Cardiac muscle cell (in vitro differentiated cells and primary cell): ENCODE measurements around the gene FGD6. TPM values are rescaled to one million over a fixed set of nuclear protein-coding genes. Genes with fewer than 3 reads are reported as not detected.

Experiments
- DNase-seq, 2 donors: peaks; one replicate each; pipeline versions ENCODE4 v3.0.0 to v3.0.0-alpha.2; 2010 to 2017; ENCODE audit warnings: low read depth in 1 of 2, low spot score in 1 of 2
- H3K27ac ChIP-seq: fragments of 200-600 bp; sonication (generic); 2 replicates; pipeline ENCODE4 v1.5.1; 2016
- H3K27me3 ChIP-seq: fragments of 200-600 bp; sonication (generic); 2 replicates; pipeline ENCODE4 v1.6.0; 2016; ENCODE audit warnings: control low read depth
- H3K36me3 ChIP-seq: fragments of 200-600 bp; sonication (generic); 2 replicates; pipeline ENCODE4 v1.5.1; 2016; ENCODE audit warnings: control low read depth
- H3K4me1 ChIP-seq: fragments of 200-600 bp; sonication (generic); 2 replicates; pipeline ENCODE4 v1.8.1; 2017; ENCODE audit warnings: low read depth, mild to moderate bottlenecking, mixed run types
- H3K4me3 ChIP-seq: fragments of 200-600 bp; sonication (generic); 2 replicates; pipeline ENCODE4 v1.5.1; 2016; ENCODE audit warnings: mild to moderate bottlenecking
- H3K9me3 ChIP-seq: fragments of 200-600 bp; sonication (generic); 2 replicates; pipeline ENCODE4 v1.5.1; 2017; ENCODE audit warnings: low read depth, mild to moderate bottlenecking, control low read depth
- polyA plus RNA-seq: library from polyadenylated mRNA; unstranded; fragments of >200 nt; fragmentation: Nextera tagmentation; extraction: Ambion mirVana; gene quantifications from 2 replicates; pipeline ENCODE4 v1.2.1, GENCODE V29; 2016
- total RNA-seq: library from RNA; depleted of rRNA; stranded (reverse); fragments of >200 nt; gene quantifications from 2 replicates; pipeline ENCODE4 v1.2.3, GENCODE V29; 2016
- TF ChIP-seq, protein P1 (sequence below): IDR thresholded peaks from 2 replicates; pipeline ENCODE4 v1.5.1; 2012; ENCODE audit warnings: low read depth, mild to moderate bottlenecking, low read length

The FGD6 gene
- total and polyA plus RNA-seq, 2 experiments from 2014 or later: 10.7 to 19.4 TPM

DNA sequence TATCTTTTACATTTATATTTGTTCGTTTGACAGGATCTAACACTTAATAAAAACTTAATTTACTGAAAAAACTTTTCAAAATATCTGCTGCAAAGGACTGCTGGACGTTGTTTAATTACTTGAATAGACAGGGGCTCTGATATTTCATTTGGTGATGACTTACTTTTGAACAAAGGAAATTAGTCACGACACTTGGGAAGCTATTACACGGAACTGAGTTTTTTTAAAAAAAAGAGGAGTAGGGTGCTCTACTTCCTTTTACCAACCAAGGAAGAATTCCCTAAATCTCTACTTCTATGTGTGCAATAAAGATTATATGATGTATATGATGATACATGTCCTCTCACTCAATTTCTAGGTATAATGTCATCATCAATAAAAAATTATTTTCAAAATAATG, 4.7 kb downstream of the FGD6 start:
- H3K4me3 ChIP-seq: no peak overlapping the region

DNA sequence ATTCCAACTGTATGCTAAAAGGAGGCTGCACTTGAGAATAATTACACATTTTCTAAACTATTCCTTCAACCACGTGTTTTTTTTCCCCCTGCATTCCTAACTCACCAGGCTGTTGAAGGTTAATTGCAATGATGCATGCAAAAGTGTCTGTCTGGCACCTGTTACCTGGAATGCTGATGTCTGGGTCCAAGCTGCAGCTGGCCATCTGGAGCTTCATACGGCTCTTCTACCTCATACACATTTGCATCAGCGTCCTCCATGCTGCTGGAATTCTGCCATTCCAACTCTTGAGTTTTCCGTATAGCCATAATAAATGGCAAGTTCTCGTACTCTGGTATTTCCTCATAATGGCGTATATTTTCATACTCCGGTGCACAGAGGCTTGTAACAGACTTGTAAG, 8.6 kb downstream of the FGD6 start:
- peaks cover 5% of the 10 kb centered on the region for H3K36me3 ChIP-seq
- DNase-seq: no peak
- TF ChIP-seq, protein P1, sequence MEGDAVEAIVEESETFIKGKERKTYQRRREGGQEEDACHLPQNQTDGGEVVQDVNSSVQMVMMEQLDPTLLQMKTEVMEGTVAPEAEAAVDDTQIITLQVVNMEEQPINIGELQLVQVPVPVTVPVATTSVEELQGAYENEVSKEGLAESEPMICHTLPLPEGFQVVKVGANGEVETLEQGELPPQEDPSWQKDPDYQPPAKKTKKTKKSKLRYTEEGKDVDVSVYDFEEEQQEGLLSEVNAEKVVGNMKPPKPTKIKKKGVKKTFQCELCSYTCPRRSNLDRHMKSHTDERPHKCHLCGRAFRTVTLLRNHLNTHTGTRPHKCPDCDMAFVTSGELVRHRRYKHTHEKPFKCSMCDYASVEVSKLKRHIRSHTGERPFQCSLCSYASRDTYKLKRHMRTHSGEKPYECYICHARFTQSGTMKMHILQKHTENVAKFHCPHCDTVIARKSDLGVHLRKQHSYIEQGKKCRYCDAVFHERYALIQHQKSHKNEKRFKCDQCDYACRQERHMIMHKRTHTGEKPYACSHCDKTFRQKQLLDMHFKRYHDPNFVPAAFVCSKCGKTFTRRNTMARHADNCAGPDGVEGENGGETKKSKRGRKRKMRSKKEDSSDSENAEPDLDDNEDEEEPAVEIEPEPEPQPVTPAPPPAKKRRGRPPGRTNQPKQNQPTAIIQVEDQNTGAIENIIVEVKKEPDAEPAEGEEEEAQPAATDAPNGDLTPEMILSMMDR: no peak

More for the DNA sequence above, 4.7 kb downstream of the FGD6 start:
- Histone ChIP-seq H3K4me1 (peaks cover 18% of the 10 kb centered on the region), H3K27ac (no peak overlapping the region), H3K27me3 (no peaks in the 10 kb centered on the region), H3K36me3 (peaks cover 5% of the 10 kb centered on the region), H3K9me3 (no peaks in the 10 kb centered on the region)
- TF ChIP-seq, protein P1: no peak
- peak in 1 of 2 donors; percentile 37 for DNase-seq

DNA sequence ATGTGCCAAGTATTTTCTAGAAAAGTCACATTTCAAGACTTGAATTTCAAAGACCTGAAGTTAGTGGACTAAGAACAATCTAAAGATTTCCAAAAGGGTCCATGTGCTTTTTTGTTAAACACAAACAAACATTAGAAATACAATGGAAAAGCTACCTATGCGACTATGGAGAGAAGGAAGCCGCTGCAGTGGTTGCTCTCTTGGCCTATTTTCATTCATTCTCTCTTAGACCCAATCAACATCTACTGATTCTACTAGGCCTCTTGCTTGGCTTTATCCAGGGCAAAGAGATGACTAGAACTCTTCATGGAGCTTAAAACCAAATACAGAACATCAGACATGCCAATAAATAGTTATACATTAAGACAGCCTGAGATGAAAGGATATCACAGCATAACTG, 9.9 kb downstream of the FGD6 start:
- no peak overlapping the region for H3K4me3 ChIP-seq
- peaks cover 35% of the 10 kb centered on the region for H3K4me1 ChIP-seq
- H3K27ac ChIP-seq: no peak overlapping the region
- no peaks in the 10 kb centered on the region for H3K27me3 ChIP-seq
- TF ChIP-seq, protein P1: no peak
- DNase-seq: no peak
- peaks cover 5% of the 10 kb centered on the region for H3K36me3 ChIP-seq
- no peaks in the 10 kb centered on the region for H3K9me3 ChIP-seq

More for the DNA sequence above, 8.6 kb downstream of the FGD6 start:
- Histone ChIP-seq H3K27me3 (no peaks in the 10 kb centered on the region), H3K4me1 (peaks cover 25% of the 10 kb centered on the region), H3K9me3 (no peaks in the 10 kb centered on the region), H3K27ac (no peak overlapping the region), H3K4me3 (no peak overlapping the region)

DNA sequence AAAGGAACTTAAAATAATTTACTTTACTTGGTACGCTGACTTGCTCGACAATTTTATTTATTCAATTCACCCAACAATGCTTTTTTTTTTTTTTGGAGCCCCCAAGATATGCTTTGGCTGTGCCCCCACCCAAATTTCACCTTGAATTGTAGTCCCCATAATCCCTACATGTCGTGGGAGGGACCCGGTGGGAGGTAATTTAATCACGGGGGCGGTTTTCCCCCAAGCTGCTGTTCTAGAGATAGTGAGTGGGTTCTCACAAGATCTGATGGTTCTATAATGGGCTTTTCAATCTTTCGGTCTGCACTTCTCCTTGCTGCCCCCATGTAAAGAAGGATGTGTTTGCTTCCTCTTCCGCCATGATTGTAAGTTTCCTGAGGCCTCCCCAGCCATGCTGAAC, 10.4 kb downstream of the FGD6 start:
- no peak overlapping the region for H3K4me3 ChIP-seq
- H3K27me3 ChIP-seq: no peaks in the 10 kb centered on the region
- H3K36me3 ChIP-seq: peaks cover 5% of the 10 kb centered on the region
- no peaks in the 10 kb centered on the region for H3K9me3 ChIP-seq
- DNase-seq: no peak
- peaks cover 40% of the 10 kb centered on the region for H3K4me1 ChIP-seq
- H3K27ac ChIP-seq: no peak overlapping the region
- TF ChIP-seq, protein P1: no peak

DNA sequence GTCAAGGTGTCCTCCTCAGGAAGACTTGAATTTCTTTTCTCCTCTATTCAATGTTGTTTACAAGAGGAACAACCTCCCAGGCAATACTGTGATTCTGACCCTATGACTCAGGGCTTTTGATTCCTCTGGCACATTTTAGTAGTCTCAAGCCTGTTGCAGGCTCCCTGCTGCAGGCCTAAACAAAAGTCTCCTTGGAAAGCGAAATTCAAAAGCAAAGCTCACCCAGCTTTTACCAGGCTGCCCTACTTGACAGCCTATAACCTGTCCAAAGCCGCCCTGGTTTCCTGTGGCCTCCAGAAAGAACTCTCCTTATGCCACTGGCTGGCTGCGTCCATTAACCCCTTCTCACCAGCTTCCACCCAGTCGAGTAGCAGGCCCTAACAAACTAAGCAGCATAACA, 11.6 kb downstream of the FGD6 start:
- peaks cover 5% of the 10 kb centered on the region for H3K36me3 ChIP-seq
- peak; percentile 32 to 86 for DNase-seq

More for the DNA sequence above, 11.6 kb downstream of the FGD6 start:
- TF ChIP-seq, protein P1: no peak
- H3K4me1 ChIP-seq: peaks cover 51% of the 10 kb centered on the region
- H3K27me3 ChIP-seq: no peaks in the 10 kb centered on the region
- no peaks in the 10 kb centered on the region for H3K9me3 ChIP-seq
- H3K4me3 ChIP-seq: no peak overlapping the region
- H3K27ac ChIP-seq: peak overlapping the region; percentile 85
